Left ventricle myocardium superior (tissue), 1 donor: ENCODE results near the gene VSIG4. TPM values are rescaled to one million over a fixed set of nuclear protein-coding genes. Genes with fewer than 3 reads are reported as not detected.

ENCODE experiments used
- ATAC-seq: fragments of 200-7000 bp; cut with Tn5 transposase; one replicate; pipeline ENCODE4 v1.9.1; 2020; ENCODE audit warnings: mild to moderate bottlenecking, moderate library complexity
- DNase-seq: peaks from one replicate; pipeline ENCODE4 v3.0.0-alpha.2; 2020
- intact Hi-C: fragments of 100-400 bp; cut with micrococcal nuclease; formaldehyde crosslinking; loops from one replicate; pipeline ENCODE4 v1.11.0; 2022
- total RNA-seq: library from RNA; stranded (reverse); fragmentation: NEBNext Ultra II Directional; extraction: Animal tissue kit (Norgen Biotek cat#: 25700); gene quantifications from one replicate; pipeline ENCODE4 v1.2.1, GENCODE V29; 2021
- donor health status: DM: no; HTN: yes; CAD: no; lungs with severe emphysema.

The VSIG4 gene
- total RNA-seq, 1 donor from 2014 or later: 42.1 TPM

GRCh38 chrX:66013194-66013816 is 26.6 kb downstream of the VSIG4 start:
- peak; percentile 35 for ATAC-seq
- intact Hi-C loops: no loop called here
- no peak for DNase-seq

- ATAC-seq (peak; percentile 35), DNase-seq (no peak)
- intact Hi-C loops: no loop called here
These were observed 27.8 kb downstream of the VSIG4 start for GRCh38 chrX:66012094-66012534.

- intact Hi-C loops: no loop called here
- DNase-seq (no peak), ATAC-seq (no peak)
These were observed 30.5 kb downstream of the VSIG4 start for GRCh38 chrX:66009231-66009845.

GRCh38 chrX:66008328-66008970 is 31.4 kb downstream of the VSIG4 start:
- intact Hi-C loops: no loop called here
- DNase-seq (no peak), ATAC-seq (no peak)

- no peak for ATAC-seq
- DNase-seq: no peak
- intact Hi-C loops: no loop called here
These were observed 32.0 kb downstream of the VSIG4 start for GRCh38 chrX:66007851-66008250.

- DNase-seq (no peak), ATAC-seq (no peak)
- intact Hi-C loops: no loop called here
These were observed 33.9 kb downstream of the VSIG4 start for GRCh38 chrX:66005830-66006449.

GRCh38 chrX:66004928-66005829 is 34.7 kb downstream of the VSIG4 start:
- intact Hi-C loops: no loop called here
- no peak for DNase-seq
- ATAC-seq: no peak

GRCh38 chrX:66002824-66003680 is 36.8 kb downstream of the VSIG4 start:
- ATAC-seq (no peak), DNase-seq (no peak)

GRCh38 chrX:66001596-66001995 is 38.3 kb downstream of the VSIG4 start:
- no peak for ATAC-seq
- intact Hi-C loops: no loop called here
- no peak for DNase-seq

More at GRCh38 chrX:66002824-66003680, 36.8 kb downstream of the VSIG4 start:
- intact Hi-C loops: no loop called here

- DNase-seq (no peak), ATAC-seq (no peak)
- intact Hi-C loops: no loop called here
These were observed 39.1 kb downstream of the VSIG4 start for GRCh38 chrX:66000628-66001272.

- ATAC-seq (no peak), DNase-seq (no peak)
- intact Hi-C loops: no loop called here
These were observed 39.7 kb downstream of the VSIG4 start for GRCh38 chrX:66000178-66000577.

- no peak for ATAC-seq
- intact Hi-C loops: no loop called here
- DNase-seq: no peak
These were observed 40.2 kb downstream of the VSIG4 start for GRCh38 chrX:65999563-66000148.

GRCh38 chrX:65999029-65999562 is 40.8 kb downstream of the VSIG4 start:
- DNase-seq (no peak), ATAC-seq (no peak)
- intact Hi-C loops: no loop called here

GRCh38 chrX:65997978-65998717 is 41.7 kb downstream of the VSIG4 start:
- intact Hi-C loops: no loop called here
- peak; percentile 23 for ATAC-seq
- DNase-seq: no peak

- DNase-seq: no peak
- ATAC-seq: no peak
- intact Hi-C loops: no loop called here
These were observed 45.1 kb downstream of the VSIG4 start for GRCh38 chrX:65994519-65995506.
